GDM1 (cell line): ENCODE measurements around the gene SLC6A7.

Experiments
- DNase-seq: peaks from one replicate; lab custom pipeline; 2025; lab: John Stamatoyannopoulos, UW

Gene SLC6A7

DNA sequence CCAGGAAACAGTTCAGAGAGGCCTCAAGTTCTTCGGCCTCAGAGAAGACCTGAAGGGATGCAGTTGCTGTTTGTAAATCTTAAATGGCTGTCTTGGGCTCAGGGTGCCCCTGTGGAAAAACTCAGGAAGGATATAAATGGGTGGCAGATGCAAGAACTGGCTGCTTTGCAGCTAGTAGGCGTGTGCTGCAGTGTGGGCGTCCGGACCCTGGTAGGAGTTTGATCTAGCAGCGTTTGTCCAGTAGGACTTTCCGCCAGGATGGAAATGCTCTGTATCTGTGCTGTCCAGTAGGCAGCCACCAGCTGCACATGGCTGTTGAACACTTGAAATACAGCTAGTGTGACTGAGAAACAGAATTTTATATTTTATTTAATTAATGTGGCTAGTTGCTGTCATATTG is 15.6 kb upstream of the SLC6A7 start:
- no peak for DNase-seq

DNA sequence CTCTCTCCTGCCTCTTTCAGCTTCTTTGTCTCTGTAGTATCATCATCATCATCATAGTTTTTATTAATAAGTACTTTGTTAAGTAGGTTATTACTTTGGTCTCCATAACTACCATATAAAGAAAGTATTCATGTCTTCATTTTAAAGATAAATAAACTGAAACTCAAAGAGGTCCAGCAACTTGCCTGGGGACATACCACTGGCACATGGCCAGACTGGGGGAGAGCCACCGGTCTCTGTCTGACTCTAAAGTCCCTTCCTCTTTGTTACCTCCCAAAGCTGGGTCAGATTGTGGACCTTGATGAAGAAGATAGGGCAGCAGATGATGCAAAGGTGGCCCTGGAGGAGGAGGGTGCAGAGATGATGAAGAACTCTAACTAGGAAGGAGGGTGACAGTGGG is 14.8 kb upstream of the SLC6A7 start:
- DNase-seq, result no peak

DNA sequence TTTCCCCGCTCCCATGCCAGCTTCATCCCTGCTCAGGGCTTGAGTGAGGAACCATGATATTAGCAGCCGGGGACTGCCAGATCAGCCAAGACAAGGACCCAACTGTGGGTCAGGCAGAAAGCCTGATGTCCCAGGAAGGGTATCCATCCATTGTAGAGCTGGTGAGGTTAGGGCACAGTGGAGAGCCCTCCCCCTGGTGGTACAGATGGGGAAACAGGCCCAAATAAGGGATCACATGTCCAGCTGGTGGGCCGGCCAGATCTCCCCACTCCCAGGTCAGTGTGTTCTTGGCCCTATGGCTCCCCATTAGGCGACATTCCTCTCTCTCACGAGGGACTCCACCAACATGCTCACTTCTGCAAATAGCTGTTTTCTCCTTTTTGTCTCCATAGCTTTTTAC is 14.3 kb upstream of the SLC6A7 start:
- no peak for DNase-seq

DNA sequence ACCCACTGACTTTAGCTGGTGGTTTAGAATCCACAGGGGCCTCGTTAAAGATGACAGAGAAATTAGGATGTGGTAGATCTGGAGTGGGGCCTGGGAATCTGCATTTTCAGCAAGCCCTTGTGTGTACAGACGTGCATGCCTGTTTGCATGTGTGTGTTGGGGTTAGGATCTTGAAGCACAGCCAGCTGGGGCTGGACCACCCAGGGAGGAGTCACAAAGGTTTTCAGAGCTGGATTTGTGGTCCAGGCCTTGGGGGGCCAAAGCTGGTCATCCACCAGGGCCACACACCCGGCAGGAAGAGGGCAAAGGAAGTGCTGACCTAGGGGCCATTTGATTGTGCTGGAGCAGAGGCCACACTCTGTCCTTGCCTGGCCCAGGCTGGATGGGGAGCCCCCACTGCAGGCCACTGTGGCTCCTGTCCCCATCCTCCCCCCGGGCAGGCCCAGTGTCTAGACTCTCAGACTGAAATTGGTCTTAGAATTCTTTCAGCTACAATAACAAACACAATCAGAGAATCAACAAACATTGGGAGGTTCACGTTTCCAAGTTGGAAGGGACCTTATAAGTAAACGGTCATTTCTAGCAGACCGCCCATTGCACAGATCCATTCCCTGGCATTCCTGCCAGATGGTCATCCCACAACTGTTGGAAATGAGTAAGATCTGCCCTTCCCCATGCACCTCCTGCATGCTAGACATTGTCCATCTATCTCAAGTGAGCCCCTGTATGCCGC is 13.0 kb upstream of the SLC6A7 start:
- DNase-seq, result no peak

DNA sequence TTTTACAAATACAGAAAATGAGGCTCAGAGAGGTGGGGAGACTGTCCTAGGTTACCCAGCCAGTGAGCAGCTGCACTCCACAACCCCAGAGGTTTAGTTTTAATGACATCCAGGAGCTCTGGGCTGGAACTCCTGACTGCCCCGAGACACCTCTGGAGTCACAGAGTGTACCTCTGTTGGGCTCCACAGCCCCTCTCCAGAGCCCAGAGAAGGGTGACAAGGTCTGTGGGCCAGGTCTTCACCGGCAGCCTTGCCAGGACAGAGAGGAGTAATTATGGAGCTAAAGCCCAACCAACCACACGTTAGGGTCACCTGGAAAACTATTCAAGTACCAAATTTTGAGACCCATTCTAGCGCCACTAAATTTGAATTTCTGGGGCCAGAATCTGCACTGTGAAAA is 12.1 kb upstream of the SLC6A7 start:
- no peak for DNase-seq

DNA sequence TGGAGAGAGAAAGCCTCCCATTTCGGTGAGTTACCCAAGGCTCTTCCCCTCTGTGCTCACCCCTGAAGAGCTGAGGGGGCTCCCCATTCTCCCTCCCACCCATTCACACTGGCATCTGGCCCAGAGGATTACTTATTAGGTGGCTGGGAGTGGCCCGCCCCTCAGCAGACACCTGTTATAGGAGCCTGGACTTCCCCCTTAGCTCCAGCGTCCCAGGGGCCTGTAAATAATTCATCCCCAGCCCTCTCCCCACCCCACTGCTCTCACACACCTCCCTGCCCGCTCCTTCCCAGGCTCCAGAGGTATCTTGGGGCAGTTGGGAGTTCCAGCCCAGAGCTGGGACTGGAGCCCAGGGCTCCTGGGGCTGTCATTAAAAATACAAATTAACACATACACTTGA is 11.6 kb upstream of the SLC6A7 start:
- no peak for DNase-seq

DNA sequence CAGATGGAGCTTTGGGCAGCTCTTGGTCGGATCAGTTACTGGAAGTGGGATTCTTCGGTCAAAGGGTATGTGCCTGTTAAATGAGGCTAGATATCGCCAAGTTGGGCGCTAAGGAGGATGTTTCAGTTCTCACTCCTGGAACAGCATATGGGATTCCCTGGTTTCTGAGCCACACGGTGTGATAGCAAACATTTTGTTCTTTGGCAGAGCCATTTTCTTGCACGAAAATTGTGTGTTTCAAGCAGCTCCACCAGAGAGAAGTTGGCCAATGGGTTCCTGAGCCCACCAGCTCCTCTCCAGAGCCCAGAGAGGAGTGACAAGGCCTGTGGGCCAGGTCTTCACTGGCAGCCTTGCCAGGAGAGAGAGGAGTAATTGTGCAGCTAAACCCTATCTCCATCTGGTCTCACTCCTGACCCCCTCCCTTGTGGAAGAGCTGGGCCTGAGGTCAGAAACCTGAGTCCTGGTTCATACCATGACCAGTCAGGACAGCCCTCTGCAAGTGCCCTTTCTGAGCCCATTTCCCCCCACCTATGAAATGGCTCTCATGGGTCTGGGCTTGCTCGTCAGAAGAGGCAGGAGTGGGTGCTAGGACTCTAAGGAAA is 10.7 kb upstream of the SLC6A7 start:
- no peak for DNase-seq

DNA sequence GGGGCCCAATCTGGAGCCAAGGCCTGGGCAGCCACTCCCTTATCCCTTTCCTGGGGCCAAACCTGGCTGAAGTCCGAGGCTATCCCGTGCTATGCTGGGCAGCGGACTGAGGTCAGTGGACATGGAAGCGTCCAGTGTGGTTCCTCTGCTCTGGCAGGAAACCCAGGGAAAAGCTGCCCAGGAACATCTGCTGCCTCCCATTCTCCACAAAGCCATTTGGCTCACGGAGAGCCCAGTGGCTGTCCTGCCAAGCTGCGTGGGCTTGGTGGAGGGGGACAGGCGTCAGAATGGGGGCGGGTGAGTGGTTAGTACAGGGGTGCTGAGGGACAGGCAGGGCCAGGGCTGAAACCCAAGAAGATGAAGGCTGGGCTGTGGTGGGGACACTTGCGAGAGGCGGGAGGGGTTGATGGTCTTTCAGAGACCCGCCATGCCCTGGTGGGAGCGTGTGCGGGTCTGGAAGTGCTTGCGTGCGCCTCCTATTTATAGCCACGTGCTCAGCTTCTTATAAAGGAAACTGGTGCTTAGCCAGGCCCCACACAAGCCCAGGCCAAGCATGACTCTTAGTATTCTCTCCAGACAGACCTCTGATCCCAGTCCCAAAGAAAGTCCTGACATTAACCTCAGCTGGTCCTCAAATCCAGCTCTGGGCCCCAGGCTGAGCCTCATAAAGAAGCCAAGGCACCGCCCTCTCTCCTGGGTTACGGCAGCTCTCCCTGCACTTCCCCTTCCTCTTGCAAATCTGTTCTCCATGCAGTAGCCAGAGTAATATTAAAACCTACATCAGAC is 9.4 kb upstream of the SLC6A7 start:
- peak; percentile 34 for DNase-seq

DNA sequence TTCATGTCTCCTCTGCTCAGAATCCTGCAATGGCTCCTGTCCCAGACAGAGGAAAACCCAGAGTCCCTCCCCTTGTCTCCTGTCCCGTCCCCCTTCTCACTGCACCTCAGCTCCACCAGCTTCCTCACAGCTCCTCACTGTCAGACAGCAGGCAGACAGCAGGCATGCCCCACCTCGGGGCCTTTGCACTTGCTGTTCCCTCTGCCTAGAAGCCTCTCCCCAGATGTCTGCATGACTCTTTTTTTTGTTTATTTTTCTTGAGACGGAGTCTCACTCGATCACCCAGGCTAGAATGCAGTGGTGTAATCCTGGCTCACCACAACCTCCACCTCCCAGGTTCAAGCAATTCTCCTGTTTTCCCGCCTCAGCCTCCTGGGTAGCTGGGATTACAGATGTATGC is 8.8 kb upstream of the SLC6A7 start:
- DNase-seq, result no peak

DNA sequence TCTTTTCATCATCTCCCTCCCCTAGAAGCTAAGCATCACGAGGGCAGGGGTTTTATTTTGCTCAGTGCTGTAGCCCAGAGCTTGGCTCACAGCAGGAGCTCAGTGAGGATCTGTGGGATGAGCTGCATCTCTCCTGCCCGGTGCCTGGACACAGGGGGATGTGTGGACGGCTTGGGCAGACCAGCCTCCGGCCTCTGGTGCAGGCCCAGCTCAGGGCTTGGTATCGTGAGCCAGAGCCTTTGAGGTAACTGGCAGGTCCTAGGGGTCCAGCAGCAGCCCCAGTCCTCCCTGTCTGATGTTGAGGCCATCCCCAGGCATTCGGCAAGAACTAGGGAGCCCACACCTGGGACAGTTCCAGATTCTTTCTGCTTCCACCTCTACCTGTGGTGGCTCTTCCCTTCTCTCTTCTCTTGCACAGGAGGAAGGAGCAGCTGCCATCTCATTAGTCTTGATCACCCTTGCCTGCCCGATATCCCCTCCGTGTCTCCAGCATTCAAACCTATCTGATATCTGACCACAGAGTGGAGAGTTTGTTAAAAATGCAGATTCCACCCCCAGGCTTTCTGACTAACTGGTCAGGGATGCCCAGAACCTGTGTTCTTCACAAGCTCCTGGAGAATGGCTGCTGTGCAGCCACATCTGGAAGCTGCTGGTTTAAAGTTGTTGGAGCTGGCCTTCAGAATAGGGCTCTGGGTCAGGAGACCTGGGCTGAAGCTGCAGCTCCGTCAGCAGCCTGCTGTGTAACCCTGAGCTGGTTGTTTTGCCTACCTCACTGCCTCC is 7.9 kb upstream of the SLC6A7 start:
- no peak for DNase-seq

DNA sequence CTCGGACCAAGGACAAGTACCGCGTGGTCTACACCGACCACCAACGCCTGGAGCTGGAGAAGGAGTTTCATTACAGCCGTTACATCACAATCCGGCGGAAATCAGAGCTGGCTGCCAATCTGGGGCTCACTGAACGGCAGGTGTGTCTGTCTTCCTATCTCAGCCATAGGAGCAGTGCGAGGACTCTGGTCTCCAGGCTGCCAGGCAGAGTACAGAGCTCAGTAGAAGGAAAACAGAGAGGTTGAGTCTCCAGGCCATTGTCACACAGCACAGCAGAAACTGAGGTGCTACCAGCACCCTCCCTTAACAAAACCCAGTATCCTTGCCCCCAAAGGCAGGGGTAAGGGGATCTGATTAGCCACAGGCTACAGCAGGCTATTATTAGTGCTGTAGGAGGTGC is 7.1 kb upstream of the SLC6A7 start:
- DNase-seq, result no peak

DNA sequence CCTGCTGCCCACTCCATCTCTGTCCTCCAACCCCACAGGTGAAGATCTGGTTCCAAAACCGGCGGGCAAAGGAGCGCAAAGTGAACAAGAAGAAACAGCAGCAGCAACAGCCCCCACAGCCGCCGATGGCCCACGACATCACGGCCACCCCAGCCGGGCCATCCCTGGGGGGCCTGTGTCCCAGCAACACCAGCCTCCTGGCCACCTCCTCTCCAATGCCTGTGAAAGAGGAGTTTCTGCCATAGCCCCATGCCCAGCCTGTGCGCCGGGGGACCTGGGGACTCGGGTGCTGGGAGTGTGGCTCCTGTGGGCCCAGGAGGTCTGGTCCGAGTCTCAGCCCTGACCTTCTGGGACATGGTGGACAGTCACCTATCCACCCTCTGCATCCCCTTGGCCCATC is 6.4 kb upstream of the SLC6A7 start:
- DNase-seq, result no peak

DNA sequence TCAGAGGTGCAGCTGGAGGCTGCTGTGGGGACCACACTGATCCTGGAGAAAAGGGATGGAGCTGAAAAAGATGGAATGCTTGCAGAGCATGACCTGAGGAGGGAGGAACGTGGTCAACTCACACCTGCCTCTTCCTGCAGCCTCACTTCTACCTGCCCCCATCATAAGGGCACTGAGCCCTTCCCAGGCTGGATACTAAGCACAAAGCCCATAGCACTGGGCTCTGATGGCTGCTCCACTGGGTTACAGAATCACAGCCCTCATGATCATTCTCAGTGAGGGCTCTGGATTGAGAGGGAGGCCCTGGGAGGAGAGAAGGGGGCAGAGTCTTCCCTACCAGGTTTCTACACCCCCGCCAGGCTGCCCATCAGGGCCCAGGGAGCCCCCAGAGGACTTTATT is 5.9 kb upstream of the SLC6A7 start:
- DNase-seq, result no peak

DNA sequence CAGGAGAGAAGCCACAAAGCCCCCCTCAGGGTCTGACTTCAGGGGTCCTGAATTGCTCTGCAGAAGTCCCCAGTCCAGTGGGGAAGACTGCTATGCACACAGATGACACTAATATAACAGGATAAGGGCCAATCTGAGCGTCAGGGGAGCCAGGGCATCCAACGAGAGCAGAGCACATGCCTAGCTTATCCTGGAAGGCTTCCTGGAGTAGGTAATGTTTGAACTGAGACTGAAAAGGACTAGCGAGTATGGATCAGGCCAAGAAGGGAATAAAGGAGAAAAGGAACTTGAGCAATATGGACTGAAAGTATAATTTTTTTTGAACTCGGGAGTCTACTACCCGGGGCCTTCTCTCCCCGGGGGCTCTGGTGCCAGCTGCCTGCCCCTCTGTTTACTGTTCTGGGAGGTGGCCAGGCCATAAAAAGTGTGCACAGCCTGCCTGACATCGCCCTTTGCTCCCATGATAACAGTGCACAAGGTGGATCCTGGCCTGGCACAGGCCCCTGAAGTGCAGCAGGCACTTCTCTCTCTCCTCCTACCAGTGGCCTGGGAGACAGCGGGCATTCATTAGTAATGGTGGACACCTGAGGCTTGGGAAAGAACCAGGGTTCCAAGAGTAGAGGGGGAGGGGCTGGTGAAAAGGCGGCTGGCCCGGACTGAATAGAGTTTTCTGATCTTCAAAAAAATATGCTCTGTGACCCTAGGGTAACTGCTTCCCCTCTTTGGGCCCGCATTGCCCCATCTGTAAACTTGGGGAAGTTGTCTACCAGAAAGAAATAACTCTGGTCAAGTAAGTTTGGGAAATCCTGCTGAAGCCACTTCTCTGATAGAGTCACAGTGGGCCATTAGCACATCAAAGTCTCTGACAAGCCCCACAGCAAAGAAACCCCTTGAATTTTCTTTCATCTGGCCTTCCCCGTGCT is 4.6 kb upstream of the SLC6A7 start:
- DNase-seq, result no peak

DNA sequence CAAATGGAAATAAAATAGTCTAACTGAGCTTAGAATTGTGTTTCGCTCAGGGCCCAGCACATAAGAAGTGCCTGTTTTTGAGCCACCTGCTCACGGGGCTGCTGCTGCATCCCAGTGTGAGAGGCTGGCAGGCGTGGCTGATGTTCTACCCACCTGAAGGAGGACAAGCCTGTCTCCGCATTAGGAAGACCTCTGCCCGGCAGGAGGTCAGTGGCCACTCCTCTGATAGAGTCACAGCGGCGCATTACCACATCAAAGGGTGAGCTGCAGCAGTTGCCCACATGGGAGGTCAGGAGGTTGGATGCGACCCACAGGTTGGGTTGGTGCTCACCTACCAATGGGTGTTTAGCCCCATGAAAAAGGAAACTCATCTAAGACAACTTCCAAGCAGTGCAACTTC is 3.7 kb upstream of the SLC6A7 start:
- no peak for DNase-seq

DNA sequence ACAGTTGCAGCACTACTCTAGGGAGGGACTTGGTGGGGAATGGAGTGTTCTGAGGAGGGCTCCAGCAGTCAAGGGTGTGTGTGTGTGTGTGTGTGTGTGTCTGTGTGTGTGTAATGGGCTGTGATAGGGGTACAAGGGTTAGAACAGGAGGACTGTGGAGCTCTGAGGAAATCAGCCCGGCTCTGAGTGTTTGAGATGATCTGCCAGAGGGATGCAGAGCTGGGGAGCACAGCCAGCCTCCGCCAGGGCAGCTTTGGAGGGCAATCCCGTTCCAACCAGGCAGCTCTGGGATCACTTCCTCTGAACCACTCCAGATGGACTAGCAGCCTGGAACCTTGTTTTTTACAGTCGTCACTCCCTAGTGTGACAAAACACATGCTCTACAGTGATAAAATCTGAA is 3.0 kb upstream of the SLC6A7 start:
- no peak for DNase-seq

DNA sequence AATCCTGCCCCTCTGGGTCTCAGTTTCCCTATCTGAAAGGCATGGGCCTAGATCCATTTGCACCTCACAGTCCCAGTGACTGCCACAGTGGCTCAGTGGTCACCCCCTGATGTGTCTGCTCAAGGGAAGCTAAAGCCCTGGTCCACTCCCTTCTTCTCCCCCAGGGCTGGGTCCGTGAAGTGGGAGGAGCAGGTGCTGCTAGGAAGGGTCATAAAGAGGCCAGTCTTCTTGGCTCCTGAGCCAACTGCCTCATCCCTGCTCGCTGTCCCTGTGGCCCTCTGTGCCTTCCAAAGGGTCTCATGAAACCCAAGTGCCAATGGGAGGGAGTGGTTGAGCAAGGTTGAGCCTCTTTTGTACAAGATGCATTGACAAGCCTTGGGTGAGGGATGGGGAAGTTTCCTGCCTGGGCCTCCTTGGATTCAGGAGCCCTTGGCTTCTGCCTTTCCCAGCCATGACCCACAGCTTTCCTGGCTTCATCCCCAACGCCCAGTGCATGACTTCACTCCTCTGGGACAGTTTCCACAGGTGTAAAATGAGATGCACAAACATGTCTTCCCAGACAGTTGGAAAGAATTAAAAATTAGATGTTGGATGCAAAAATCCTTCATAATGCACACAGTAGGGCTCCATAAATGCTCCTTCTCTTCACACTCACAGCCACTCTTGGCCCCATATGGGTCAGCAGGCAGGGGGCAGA is 1.6 kb upstream of the SLC6A7 start:
- no peak for DNase-seq

DNA sequence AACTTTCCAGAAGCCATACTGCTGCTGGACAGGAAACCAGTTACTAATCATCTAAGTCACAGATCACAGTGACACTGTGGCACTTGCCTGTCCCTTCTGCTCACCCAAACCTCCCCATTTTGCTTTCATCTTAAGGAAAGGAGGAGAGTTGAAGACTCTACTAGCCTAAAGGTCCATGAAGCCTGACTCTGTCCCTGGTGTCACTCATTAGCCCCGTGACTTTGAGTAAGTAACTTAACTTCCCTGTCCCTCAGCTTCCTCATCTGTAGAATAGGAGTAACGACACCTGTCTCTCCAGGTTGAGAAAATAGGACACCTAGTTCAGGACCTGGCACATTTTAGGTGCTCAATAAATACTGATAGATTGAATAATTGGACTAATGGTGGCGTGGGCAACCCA is 536 bp upstream of the SLC6A7 start:
- DNase-seq, result no peak

DNA sequence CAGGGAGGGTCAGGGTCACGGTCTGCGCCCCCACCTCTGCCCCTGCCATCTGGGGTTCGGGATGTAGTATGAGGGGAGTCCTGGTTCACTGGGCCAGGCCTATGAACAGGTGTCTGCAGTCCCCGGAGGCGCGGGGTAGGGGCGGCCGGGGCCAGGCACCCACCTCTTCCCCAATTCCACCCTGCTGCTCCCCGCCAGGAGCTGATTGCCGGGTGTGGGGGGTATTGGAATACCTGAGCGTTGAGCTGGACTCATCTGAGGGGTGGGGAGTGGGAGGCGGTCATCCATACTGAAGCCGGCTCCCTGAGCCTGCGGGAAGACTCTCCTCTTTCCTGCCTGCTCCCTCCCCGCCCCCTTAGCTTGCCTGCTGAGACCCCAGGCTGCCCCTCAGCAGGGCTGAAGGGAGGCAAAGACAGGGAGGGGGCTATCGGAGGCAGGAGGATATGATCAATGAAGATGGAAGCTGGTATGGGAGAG is 679 bp downstream of the SLC6A7 start:
- DNase-seq, result no peak

DNA sequence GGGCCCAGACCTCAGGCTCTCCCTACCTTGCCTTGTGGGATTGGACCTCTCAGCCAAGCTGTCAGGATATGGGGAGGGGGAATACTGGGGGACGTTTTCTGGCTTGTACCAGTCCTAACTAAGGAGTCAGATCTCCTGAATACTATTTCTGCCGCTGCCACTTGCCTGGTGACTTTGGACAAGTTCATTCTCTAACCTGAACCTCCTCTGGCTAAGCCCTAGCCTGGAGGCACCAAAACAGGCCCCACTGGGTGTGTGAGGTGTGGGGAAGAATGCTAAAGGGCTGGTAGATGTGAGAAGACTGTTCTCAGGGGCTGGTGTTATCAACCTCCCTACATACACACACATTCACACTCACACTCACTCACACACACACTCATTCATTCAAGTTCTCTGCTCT is 1.1 kb downstream of the SLC6A7 start:
- DNase-seq, result no peak

DNA sequence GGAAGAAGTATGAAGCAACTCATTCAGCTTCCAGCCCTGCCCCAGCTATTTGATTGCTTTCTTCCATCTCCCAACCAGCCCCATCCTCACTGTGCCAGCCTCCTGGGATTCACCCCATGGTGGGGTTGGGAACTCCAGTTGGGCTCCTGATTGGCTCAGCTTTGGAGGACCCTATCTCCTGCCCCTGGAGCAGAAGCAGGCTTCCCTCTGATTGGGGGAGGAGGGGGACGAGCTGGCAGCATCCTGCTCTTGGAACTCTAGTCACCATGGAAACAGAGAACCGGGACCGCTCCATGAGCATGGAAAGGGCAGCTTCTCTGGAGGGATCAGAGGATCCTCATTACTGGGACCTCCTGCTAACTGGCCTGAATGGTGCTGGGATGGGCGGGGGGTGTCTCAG is 2.6 kb downstream of the SLC6A7 start:
- no peak for DNase-seq
